Urinary bladder (tissue), 4 donors: ENCODE data around the gene IQSEC3. TPM values are rescaled to one million over a fixed set of nuclear protein-coding genes. Genes with fewer than 3 reads are reported as not detected.

Source experiments
- DNase-seq: peaks from one replicate; pipeline ENCODE4 v3.0.0-alpha.2; 2015; ENCODE audit errors: extremely low spot score
- H3K27ac ChIP-seq: one replicate; pipeline ENCODE4 v1.5.1; 2013; ENCODE audit warnings: low read depth, mild to moderate bottlenecking, moderate library complexity
- H3K36me3 ChIP-seq: one replicate; pipeline ENCODE4 v1.6.1; 2013; ENCODE audit warnings: mild to moderate bottlenecking, moderate library complexity; ENCODE audit not compliant: insufficient read depth
- H3K4me1 ChIP-seq: one replicate; pipeline ENCODE4 v1.6.1; 2013; ENCODE audit warnings: mild to moderate bottlenecking, moderate library complexity; ENCODE audit not compliant: insufficient read depth
- H3K4me3 ChIP-seq: one replicate; pipeline ENCODE4 v1.5.1; 2013; ENCODE audit warnings: low read depth, low read length
- WGBS: extraction: QIAGEN DNeasy Blood & Tissue Kit; methylation state at CpG from one replicate; pipeline ENCODE4 v1.1.7; 2013; 5-methylcytosine and 5-hydroxymethylcytosine counted together
- polyA plus RNA-seq: library from polyadenylated mRNA; stranded (reverse); fragments of 200-250 nt; gene quantifications from one replicate; pipeline ENCODE4 v1.2.3, GENCODE V29; 2013
- total RNA-seq: library from RNA; depleted of rRNA; stranded (reverse); fragments of >200 nt; gene quantifications from one replicate; pipeline ENCODE4 v1.2.3, GENCODE V29; 2014
- donor health status: healthy with polysubstance abuse.
- donor health status: healthy.

Gene IQSEC3
- total and polyA plus RNA-seq, 2 donors = 0.60 to 1.5 TPM

- H3K27ac ChIP-seq = no peak overlapping the region
- no peaks in the 10 kb centered on the region for H3K36me3 ChIP-seq
- 82% methylated on average over 12 of the region's 12 CpGs for WGBS
- H3K4me3 ChIP-seq = no peak overlapping the region
- DNase-seq = no peak
- H3K4me1 ChIP-seq = no peaks in the 10 kb centered on the region
Measured at GRCh38 chr12:154058-154457, 87.5 kb downstream of the IQSEC3 start.

GRCh38 chr12:155006-155405 lies 88.4 kb downstream of the IQSEC3 start:
- no peaks in the 10 kb centered on the region for H3K36me3 ChIP-seq
- H3K27ac ChIP-seq = no peak overlapping the region
- WGBS = 74% methylated on average over 9 of the region's 9 CpGs
- no peaks in the 10 kb centered on the region for H3K4me1 ChIP-seq
- H3K4me3 ChIP-seq = no peak overlapping the region
- no peak for DNase-seq

GRCh38 chr12:155646-156045 lies 89.1 kb downstream of the IQSEC3 start:
- no peaks in the 10 kb centered on the region for H3K36me3 ChIP-seq
- no peak for DNase-seq
- H3K4me1 ChIP-seq = no peaks in the 10 kb centered on the region
- H3K27ac ChIP-seq = no peak overlapping the region
- H3K4me3 ChIP-seq = no peak overlapping the region
- WGBS = 87% methylated on average over 8 of the region's 8 CpGs

- no peaks in the 10 kb centered on the region for H3K36me3 ChIP-seq
- WGBS = 91% methylated on average over 13 of the region's 13 CpGs
- no peak overlapping the region for H3K4me3 ChIP-seq
- no peak for DNase-seq
- H3K27ac ChIP-seq = no peak overlapping the region
- H3K4me1 ChIP-seq = no peaks in the 10 kb centered on the region
Measured at GRCh38 chr12:156945-157344, 90.4 kb downstream of the IQSEC3 start.

GRCh38 chr12:157644-158043 lies 91.1 kb downstream of the IQSEC3 start:
- Histone ChIP-seq H3K4me1 (no peaks in the 10 kb centered on the region), H3K4me3 (no peak overlapping the region), H3K36me3 (no peaks in the 10 kb centered on the region), H3K27ac (no peak overlapping the region)
- WGBS = 93% methylated on average over 12 of the region's 12 CpGs
- DNase-seq = no peak

GRCh38 chr12:159156-159782 lies 92.7 kb downstream of the IQSEC3 start:
- no peaks in the 10 kb centered on the region for H3K36me3 ChIP-seq
- H3K4me3 ChIP-seq = no peak overlapping the region
- H3K27ac ChIP-seq = no peak overlapping the region
- WGBS = 72% methylated on average over 7 of the region's 7 CpGs
- no peaks in the 10 kb centered on the region for H3K4me1 ChIP-seq
- DNase-seq = no peak

GRCh38 chr12:160858-161257 lies 94.3 kb downstream of the IQSEC3 start:
- no peak for DNase-seq
- Histone ChIP-seq H3K4me1 (no peaks in the 10 kb centered on the region), H3K4me3 (no peak overlapping the region), H3K36me3 (no peaks in the 10 kb centered on the region), H3K27ac (no peak overlapping the region)
- 78% methylated on average over 9 of the region's 9 CpGs for WGBS

GRCh38 chr12:161823-162222 lies 95.3 kb downstream of the IQSEC3 start:
- Histone ChIP-seq H3K4me1 (no peaks in the 10 kb centered on the region), H3K4me3 (no peak overlapping the region), H3K36me3 (no peaks in the 10 kb centered on the region), H3K27ac (no peak overlapping the region)
- WGBS = 89% methylated on average over 8 of the region's 8 CpGs
- DNase-seq = no peak

GRCh38 chr12:162467-163307 lies 96.1 kb downstream of the IQSEC3 start:
- 65% methylated on average over 18 of the region's 18 CpGs for WGBS

GRCh38 chr12:163406-163986 lies 96.9 kb downstream of the IQSEC3 start:
- Histone ChIP-seq H3K4me3 (no peak overlapping the region), H3K36me3 (no peaks in the 10 kb centered on the region), H3K27ac (no peak overlapping the region), H3K4me1 (no peaks in the 10 kb centered on the region)
- DNase-seq = no peak
- WGBS = 89% methylated on average over 26 of the region's 26 CpGs

More at GRCh38 chr12:162467-163307, 96.1 kb downstream of the IQSEC3 start:
- no peaks in the 10 kb centered on the region for H3K36me3 ChIP-seq
- H3K4me3 ChIP-seq = no peak overlapping the region
- no peak for DNase-seq
- H3K27ac ChIP-seq = no peak overlapping the region
- H3K4me1 ChIP-seq = no peaks in the 10 kb centered on the region

- DNase-seq = no peak
- Histone ChIP-seq H3K4me3 (no peak overlapping the region), H3K27ac (no peak overlapping the region), H3K4me1 (no peaks in the 10 kb centered on the region), H3K36me3 (no peaks in the 10 kb centered on the region)
- WGBS = 75% methylated on average over 7 of the region's 7 CpGs
Measured at GRCh38 chr12:164207-164606, 97.6 kb downstream of the IQSEC3 start.

GRCh38 chr12:165862-166368 lies 99.3 kb downstream of the IQSEC3 start:
- H3K4me3 ChIP-seq = no peak overlapping the region
- DNase-seq = no peak
- WGBS = 90% methylated on average over 15 of the region's 15 CpGs
- no peaks in the 10 kb centered on the region for H3K36me3 ChIP-seq
- H3K4me1 ChIP-seq = no peaks in the 10 kb centered on the region
- no peak overlapping the region for H3K27ac ChIP-seq

GRCh38 chr12:166425-167075 lies 100.0 kb downstream of the IQSEC3 start:
- DNase-seq = no peak
- no peaks in the 10 kb centered on the region for H3K4me1 ChIP-seq
- no peaks in the 10 kb centered on the region for H3K36me3 ChIP-seq
- WGBS = 93% methylated on average over 11 of the region's 11 CpGs
- H3K27ac ChIP-seq = no peak overlapping the region
- no peak overlapping the region for H3K4me3 ChIP-seq
